HepG2 (cell line): ENCODE measurements around the gene PTPRD. TPM values are rescaled to one million over a fixed set of nuclear protein-coding genes. Genes with fewer than 3 reads are reported as not detected.

ENCODE experiments used
- ATAC-seq: fragments of 200-7000 bp; cut with Tn5 transposase; 3 replicates; pipeline ENCODE4 v1.9.1; 2020; ENCODE audit warnings: mild to moderate bottlenecking, moderate library complexity
- BruUV-seq: library from RNA; stranded (reverse); fragments of 400-500 nt; replicated peaks from 2 replicates; lab custom pipeline; 2021; lab: Mats Ljungman, UMichigan
- CTCF ChIA-PET: fragments of 300-600 bp; formaldehyde crosslinking; extraction: SDS; loops from one replicate; lab custom pipeline; 2021; ENCODE audit warnings: low total read pairs, inconsistent platforms, low intra/inter-chr PET ratio; lab: Yijun Ruan, JAX
- POLR2A ChIA-PET: fragments of 350-600 bp; sonication (Branson Sonifier 250); formaldehyde crosslinking; loops from one replicate; lab custom pipeline; 2020; ENCODE audit warnings: antibody characterized with exemption, inconsistent platforms; lab: Yijun Ruan, JAX
- DNase-seq: peaks from one replicate; pipeline ENCODE4 v3.0.0-alpha.2; 2015; ENCODE audit warnings: low spot score
- FAIRE-seq: peaks from 3 replicates; lab custom pipeline; 2011; peaks lifted over from hg19 to GRCh38; lab: Jason Lieb, UNC
- H2AFZ ChIP-seq: one replicate; pipeline ENCODE4 v1.6.1; 2011; ENCODE audit warnings: low read length, inconsistent platforms
- H3K27ac ChIP-seq: fragments of 300-600 bp; 3 replicates; pipeline ENCODE4 v1.8.0; 2011; ENCODE audit warnings: mixed run types, mild to moderate bottlenecking, mixed read lengths, low read length, inconsistent platforms; ENCODE audit not compliant: insufficient read depth; ENCODE audit errors: extremely low read length
- H3K27me3 ChIP-seq, 2 experiments: fragments of 200-600 bp in 1 of 2; 2 replicates in 1 of 2; 3 replicates in 1 of 2; pipeline versions ENCODE4 v1.6.0 to v1.8.0; 2011; ENCODE audit warnings: low read length in 2 of 2, mild to moderate bottlenecking in 2 of 2, moderate library complexity in 2 of 2, inconsistent platforms in 1 of 2; ENCODE audit not compliant: insufficient read depth in 2 of 2, control insufficient read depth in 1 of 2
- H3K36me3 ChIP-seq, 2 experiments: fragments of 200-600 bp in 1 of 2; replicated peaks in 1 of 2; 2 replicates in 1 of 2; 3 replicates in 1 of 2; pipeline versions ENCODE4 v1.5.1 to v1.8.0; 2011; ENCODE audit warnings: low read length in 2 of 2, inconsistent platforms in 1 of 2; ENCODE audit not compliant: insufficient read depth in 2 of 2, control insufficient read depth in 1 of 2
- H3K4me1 ChIP-seq: 2 replicates; pipeline ENCODE4 v1.5.1; 2012; ENCODE audit warnings: low read length, inconsistent platforms; ENCODE audit not compliant: insufficient read depth
- H3K4me2 ChIP-seq: 2 replicates; pipeline ENCODE4 v1.6.0; 2011; ENCODE audit warnings: low read depth, low read length, inconsistent platforms
- H3K4me3 ChIP-seq, 3 experiments: fragments of 200-600 bp in 1 of 3; sonication (generic), shearing (Covaris generic) in 1 of 3; replicated peaks in 1 of 3; 2 replicates each; pipeline ENCODE4 v1.5.1; 2011 to 2016; ENCODE audit warnings: low read length in 3 of 3, inconsistent platforms in 2 of 3, low read depth in 2 of 3, mild to moderate bottlenecking in 2 of 3, control low read depth in 1 of 3, mixed read lengths in 1 of 3; ENCODE audit not compliant: insufficient read depth in 1 of 3
- H3K79me2 ChIP-seq: one replicate; pipeline ENCODE4 v1.6.1; 2011; ENCODE audit warnings: low read length, inconsistent platforms; ENCODE audit not compliant: insufficient read depth
- H3K9ac ChIP-seq: 2 replicates; pipeline ENCODE4 v1.6.0; 2011; ENCODE audit warnings: mild to moderate bottlenecking, low read depth, low read length, inconsistent platforms; ENCODE audit not compliant: insufficient read depth
- H3K9me3 ChIP-seq: 2 replicates; pipeline ENCODE4 v1.5.1; 2012; ENCODE audit warnings: mild to moderate bottlenecking, low read length
- H4K20me1 ChIP-seq: 2 replicates; pipeline ENCODE4 v1.6.0; 2011; ENCODE audit warnings: inconsistent platforms, mild to moderate bottlenecking, low read length, moderate library complexity; ENCODE audit not compliant: insufficient read depth
- CBFB ChIP-seq: sonication (generic); formaldehyde crosslinking; IDR thresholded peaks from 2 replicates; pipeline ENCODE4 v1.4.0; 2020; ENCODE audit warnings: missing genetic modification reagents
- CREB3 ChIP-seq: sonication (generic); formaldehyde crosslinking; IDR thresholded peaks from 2 replicates; pipeline ENCODE4 v1.5.0; 2020; ENCODE audit warnings: missing genetic modification reagents
- GLMP ChIP-seq: sonication (generic); formaldehyde crosslinking; IDR thresholded peaks from 2 replicates; pipeline ENCODE4 v1.9.0; 2021; ENCODE audit warnings: missing genetic modification reagents, mild to moderate bottlenecking, borderline replicate concordance
- SRY ChIP-seq: sonication (generic); formaldehyde crosslinking; IDR thresholded peaks from 2 replicates; pipeline ENCODE4 v1.8.0; 2022; ENCODE audit warnings: mild to moderate bottlenecking, missing genetic modification reagents
- SYNCRIP ChIP-seq: fragments of 200-400 bp; formaldehyde crosslinking; IDR thresholded peaks from 2 replicates; pipeline ENCODE4 v1.6.1; 2018; ENCODE audit warnings: mild to moderate bottlenecking, low read depth, low read length; ENCODE audit not compliant: insufficient read depth
- TBX2 ChIP-seq: sonication (generic); formaldehyde crosslinking; IDR thresholded peaks from 2 replicates; pipeline ENCODE4 v1.5.0; 2020; ENCODE audit warnings: missing genetic modification reagents, mild to moderate bottlenecking, borderline replicate concordance
- ZC3H4 ChIP-seq: sonication (generic); formaldehyde crosslinking; IDR thresholded peaks from 2 replicates; pipeline ENCODE4 v1.4.0; 2020; ENCODE audit warnings: missing genetic modification reagents, borderline replicate concordance
- ZNF160 ChIP-seq: sonication (generic); formaldehyde crosslinking; IDR thresholded peaks from 2 replicates; pipeline ENCODE4 v1.8.0; 2022; ENCODE audit warnings: mild to moderate bottlenecking, inconsistent platforms, missing genetic modification reagents
- ZNF264 ChIP-seq: sonication (generic); formaldehyde crosslinking; IDR thresholded peaks from 2 replicates; pipeline ENCODE4 v1.4.0; 2020; ENCODE audit warnings: missing genetic modification reagents
- WGBS: methylation state at CpG from one replicate; pipeline ENCODE4 v1.1.6; 2017; ENCODE audit warnings: low lambda C conversion rate; 5-methylcytosine and 5-hydroxymethylcytosine counted together
- in situ Hi-C: cut with HindIII; loops from 2 replicates; pipeline ENCODE4 v1.10.0; 2017; ENCODE audit warnings: low pct_unique_long_range_greater_than_20kb; ENCODE audit not compliant: extremely low pct_ligation_motif_present
- intact Hi-C: fragments of 100-400 bp; cut with micrococcal nuclease; formaldehyde crosslinking; loops from one replicate; pipeline ENCODE4 v1.10.0; 2022; ENCODE audit not compliant: unreplicated experiment
- polyA plus RNA-seq, 8 experiments: library from polyadenylated mRNA; depleted of rRNA in 3 of 8; stranded (reverse) in 7 of 8; unstranded in 1 of 8; fragments of >200 nt; fragmentation: Illumina TruSeq in 4 of 8; extraction: Trizol in 4 of 8; gene quantifications; 2 replicates each; pipeline versions ENCODE4 v1.2.1 to v1.2.3, GENCODE V29; 2011 to 2016; ENCODE audit warnings: low read depth in 4 of 8, missing spikeins in 1 of 8, mixed read lengths in 1 of 8; ENCODE audit not compliant: insufficient read depth in 1 of 8
- total RNA-seq, 5 experiments: library from RNA; depleted of rRNA; stranded (reverse); fragments of >200 nt; fragmentation: Illumina TruSeq; extraction: Trizol; gene quantifications; 2 replicates each; pipeline ENCODE4 v1.2.3, GENCODE V29; 2016; ENCODE audit warnings: low read depth in 1 of 5
- TF ChIP-seq, protein P1 (sequence below): sonication (generic); formaldehyde crosslinking; IDR thresholded peaks from 2 replicates; pipeline ENCODE4 v1.5.1; 2020; ENCODE audit warnings: mild to moderate bottlenecking, missing genetic modification reagents, moderate library complexity

The PTPRD gene
- total and polyA plus RNA-seq, 2 of the 13 experiments (the other 11 are each of a cell fraction or from before 2014, with no cell fraction given) = 0.05 TPM; not detected in 1

- intact Hi-C loops (loop anchor here (10.0 kb wide), 1 partner anchor 65 kb away; no protein-coding TSS in a partner anchor), in situ Hi-C loops (no loop called here)
- H3K4me1 ChIP-seq = no peaks in the 10 kb centered on the region
- H3K4me3 ChIP-seq = no peak overlapping the region
- no peak overlapping the region for H3K9ac ChIP-seq
- no peaks in the 10 kb centered on the region for H3K36me3 ChIP-seq
- FAIRE-seq (no peak), ATAC-seq (no peak)
- no peak overlapping the region for H2AFZ ChIP-seq
- CTCF ChIA-PET = no interaction called here
- H3K79me2 ChIP-seq = no peaks in the 10 kb centered on the region
- H4K20me1 ChIP-seq = no peaks in the 10 kb centered on the region
- no peak overlapping the region for H3K4me2 ChIP-seq
- H3K27me3 ChIP-seq = no peaks in the 10 kb centered on the region
- H3K9me3 ChIP-seq = no peaks in the 10 kb centered on the region
- no TSS peak for BruUV-seq
- 2% methylated on average over 8 of the region's 8 CpGs for WGBS
- no peak overlapping the region for H3K27ac ChIP-seq
- POLR2A ChIA-PET = no interaction called here
- TF ChIP-seq ZNF264 (CRISPR knock-in tag) = no peak
- no peak for TF ChIP-seq CREB3 (CRISPR knock-in tag)
- no peak for TF ChIP-seq GLMP (CRISPR knock-in tag)
- no peak for TF ChIP-seq CBFB (CRISPR knock-in tag)
- no peak for TF ChIP-seq ZC3H4 (CRISPR knock-in tag)
- no peak for TF ChIP-seq SYNCRIP
- no peak for TF ChIP-seq ZNF160
- TF ChIP-seq TBX2 (CRISPR knock-in tag) = no peak
- TF ChIP-seq, protein P1, sequence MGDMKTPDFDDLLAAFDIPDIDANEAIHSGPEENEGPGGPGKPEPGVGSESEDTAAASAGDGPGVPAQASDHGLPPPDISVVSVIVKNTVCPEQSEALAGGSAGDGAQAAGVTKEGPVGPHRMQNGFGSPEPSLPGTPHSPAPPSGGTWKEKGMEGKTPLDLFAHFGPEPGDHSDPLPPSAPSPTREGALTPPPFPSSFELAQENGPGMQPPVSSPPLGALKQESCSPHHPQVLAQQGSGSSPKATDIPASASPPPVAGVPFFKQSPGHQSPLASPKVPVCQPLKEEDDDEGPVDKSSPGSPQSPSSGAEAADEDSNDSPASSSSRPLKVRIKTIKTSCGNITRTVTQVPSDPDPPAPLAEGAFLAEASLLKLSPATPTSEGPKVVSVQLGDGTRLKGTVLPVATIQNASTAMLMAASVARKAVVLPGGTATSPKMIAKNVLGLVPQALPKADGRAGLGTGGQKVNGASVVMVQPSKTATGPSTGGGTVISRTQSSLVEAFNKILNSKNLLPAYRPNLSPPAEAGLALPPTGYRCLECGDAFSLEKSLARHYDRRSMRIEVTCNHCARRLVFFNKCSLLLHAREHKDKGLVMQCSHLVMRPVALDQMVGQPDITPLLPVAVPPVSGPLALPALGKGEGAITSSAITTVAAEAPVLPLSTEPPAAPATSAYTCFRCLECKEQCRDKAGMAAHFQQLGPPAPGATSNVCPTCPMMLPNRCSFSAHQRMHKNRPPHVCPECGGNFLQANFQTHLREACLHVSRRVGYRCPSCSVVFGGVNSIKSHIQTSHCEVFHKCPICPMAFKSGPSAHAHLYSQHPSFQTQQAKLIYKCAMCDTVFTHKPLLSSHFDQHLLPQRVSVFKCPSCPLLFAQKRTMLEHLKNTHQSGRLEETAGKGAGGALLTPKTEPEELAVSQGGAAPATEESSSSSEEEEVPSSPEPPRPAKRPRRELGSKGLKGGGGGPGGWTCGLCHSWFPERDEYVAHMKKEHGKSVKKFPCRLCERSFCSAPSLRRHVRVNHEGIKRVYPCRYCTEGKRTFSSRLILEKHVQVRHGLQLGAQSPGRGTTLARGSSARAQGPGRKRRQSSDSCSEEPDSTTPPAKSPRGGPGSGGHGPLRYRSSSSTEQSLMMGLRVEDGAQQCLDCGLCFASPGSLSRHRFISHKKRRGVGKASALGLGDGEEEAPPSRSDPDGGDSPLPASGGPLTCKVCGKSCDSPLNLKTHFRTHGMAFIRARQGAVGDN (CRISPR knock-in tag) = no peak
- TF ChIP-seq SRY (CRISPR knock-in tag) = no peak
- TF ChIP-seq, all 625 proteins: peak for 0
- DNase-seq = no peak
These were observed 1852.6 kb downstream of the PTPRD start for GRCh38 chr9:8760000-8760767.
